ENCODE data around the gene KATNAL2.

Gene KATNAL2

GRCh38 chr18:46891742-46892214, 25.6 kb upstream of the KATNAL2 start:
- TF ChIP-seq CTCF (IDR thresholded peaks at IDR 0.05; ENCODE audit: low read depth, low read length) = no peak
- H3K4me3 ChIP-seq (replicated peaks in 1 of 2; ENCODE audit: low read depth in 2 of 2, low read length in 2 of 2) = no peak overlapping the region
- DNase-seq (ENCODE audit: low read depth in 2 of 2) = no peak

- H3K4me3 ChIP-seq (replicated peaks in 1 of 2; ENCODE audit: low read depth in 2 of 2, low read length in 2 of 2) = no peak overlapping the region
- no peak for DNase-seq (ENCODE audit: low read depth in 2 of 2)
- TF ChIP-seq CTCF (IDR thresholded peaks at IDR 0.05; ENCODE audit: low read depth, low read length) = no peak
Observed at GRCh38 chr18:46892842-46893241, 24.6 kb upstream of the KATNAL2 start.

- no peak for DNase-seq (ENCODE audit: low read depth in 2 of 2)
- TF ChIP-seq CTCF (IDR thresholded peaks at IDR 0.05; ENCODE audit: low read depth, low read length) = no peak
Observed at GRCh38 chr18:46893360-46893759, 24.0 kb upstream of the KATNAL2 start.

GRCh38 chr18:46894124-46894523, 23.3 kb upstream of the KATNAL2 start:
- no peak for DNase-seq (ENCODE audit: low read depth in 2 of 2)
- no peak for TF ChIP-seq CTCF (IDR thresholded peaks at IDR 0.05; ENCODE audit: low read depth, low read length)
- no peak overlapping the region for H3K4me3 ChIP-seq (replicated peaks in 1 of 2; ENCODE audit: low read depth in 2 of 2, low read length in 2 of 2)

More at GRCh38 chr18:46893360-46893759, 24.0 kb upstream of the KATNAL2 start:
- H3K4me3 ChIP-seq (replicated peaks in 1 of 2; ENCODE audit: low read depth in 2 of 2, low read length in 2 of 2) = no peak overlapping the region

- TF ChIP-seq CTCF (IDR thresholded peaks at IDR 0.05; ENCODE audit: low read depth, low read length) = no peak
- H3K4me3 ChIP-seq (replicated peaks in 1 of 2; ENCODE audit: low read depth in 2 of 2, low read length in 2 of 2) = no peak overlapping the region
- DNase-seq (ENCODE audit: low read depth in 2 of 2) = no peak
Observed at GRCh38 chr18:46899274-46899948, 18.0 kb upstream of the KATNAL2 start.

- H3K4me3 ChIP-seq (replicated peaks in 1 of 2; ENCODE audit: low read depth in 2 of 2, low read length in 2 of 2) = no peak overlapping the region
- DNase-seq (ENCODE audit: low read depth in 2 of 2) = no peak
- no peak for TF ChIP-seq CTCF (IDR thresholded peaks at IDR 0.05; ENCODE audit: low read depth, low read length)
Observed at GRCh38 chr18:46903406-46903805, 14.0 kb upstream of the KATNAL2 start.

GRCh38 chr18:46909497-46909896, 7.9 kb upstream of the KATNAL2 start:
- TF ChIP-seq CTCF (IDR thresholded peaks at IDR 0.05; ENCODE audit: low read depth, low read length) = no peak
- no peak overlapping the region for H3K4me3 ChIP-seq (replicated peaks in 1 of 2; ENCODE audit: low read depth in 2 of 2, low read length in 2 of 2)
- DNase-seq (ENCODE audit: low read depth in 2 of 2) = no peak
